SK-N-SH (cell line): Measurements from ENCODE around the gene RNF217. TPM values are rescaled to one million over a fixed set of nuclear protein-coding genes. Genes with fewer than 3 reads are reported as not detected.
"Not testable (repeated sequence)": the region's sequence is repeated elsewhere in the genome, so short reads cannot be mapped to it uniquely, and the experiment has no call there.

Experiments used
- CTCF ChIA-PET: fragments of 300-600, 350-600 bp; formaldehyde crosslinking; extraction: SDS; loops from one replicate; lab custom pipeline; 2021; lab: Yijun Ruan, JAX
- POLR2A ChIA-PET: fragments of 350-600 bp; sonication (Branson Sonifier 250); formaldehyde crosslinking; extraction: SDS; loops from one replicate; lab custom pipeline; 2020; ENCODE audit warnings: antibody characterized with exemption, inconsistent platforms; lab: Yijun Ruan, JAX
- DNase-seq: peaks from one replicate; pipeline ENCODE4 v3.0.0; 2012
- H2AFZ ChIP-seq: fragments of 200-600 bp; sonication (generic); 2 replicates; pipeline ENCODE4 v1.8.1; 2016; ENCODE audit warnings: antibody characterized with exemption, mild to moderate bottlenecking, low read depth
- H3F3A ChIP-seq: fragments of 200-600 bp; sonication (generic); replicated peaks from 2 replicates; pipeline ENCODE3; 2016; ENCODE audit warnings: antibody characterized with exemption, mild to moderate bottlenecking; ENCODE audit not compliant: insufficient read depth
- H3K27ac ChIP-seq, 2 experiments: fragments of 200-500 bp in 1 of 2; fragments of 200-600 bp in 1 of 2; sonication (Bioruptor generic) in 1 of 2; sonication (generic), shearing (Covaris generic) in 1 of 2; 2 replicates each; pipeline versions ENCODE4 v1.5.1 to v1.6.1; 2014 to 2016; ENCODE audit warnings: low read depth in 2 of 2, inconsistent platforms in 1 of 2, low read length in 1 of 2, mild to moderate bottlenecking in 1 of 2, mixed read lengths in 1 of 2
- H3K27me3 ChIP-seq: fragments of 200-600 bp; sonication (generic), shearing (Covaris generic); 2 replicates; pipeline ENCODE4 v1.6.1; 2016; ENCODE audit warnings: mixed run types; ENCODE audit not compliant: insufficient read depth
- H3K36me3 ChIP-seq, 2 experiments: fragments of 200-500 bp in 1 of 2; fragments of 200-600 bp in 1 of 2; sonication (Bioruptor generic) in 1 of 2; sonication (generic) in 1 of 2; replicated peaks in 1 of 2; 2 replicates each; pipeline versions ENCODE3 to v1.5.1; 2014 to 2016; ENCODE audit warnings: low read length in 1 of 2, mild to moderate bottlenecking in 1 of 2; ENCODE audit not compliant: insufficient read depth in 2 of 2, control insufficient read depth in 1 of 2
- H3K4me1 ChIP-seq, 2 experiments: fragments of 200-500 bp in 1 of 2; fragments of 200-600 bp in 1 of 2; sonication (Bioruptor generic) in 1 of 2; sonication (generic), shearing (Covaris generic) in 1 of 2; 2 replicates each; pipeline versions ENCODE4 v1.5.1 to v1.6.1; 2014 to 2016; ENCODE audit warnings: low read depth in 1 of 2, low read length in 1 of 2, mixed run types in 1 of 2; ENCODE audit not compliant: insufficient read depth in 2 of 2, control insufficient read depth in 1 of 2
- H3K4me2 ChIP-seq: fragments of 200-600 bp; sonication (generic), shearing (Covaris generic); 2 replicates; pipeline ENCODE4 v1.6.1; 2017; ENCODE audit warnings: mixed run types
- H3K4me3 ChIP-seq, 2 experiments: fragments of 200-500 bp in 1 of 2; fragments of 200-600 bp in 1 of 2; sonication (Bioruptor generic) in 1 of 2; sonication (generic), shearing (Covaris generic) in 1 of 2; 2 replicates each; pipeline versions ENCODE4 v1.5.1 to v1.8.1; 2014 to 2016; ENCODE audit warnings: low read depth in 2 of 2, inconsistent platforms in 1 of 2, low read length in 1 of 2, mild to moderate bottlenecking in 1 of 2, mixed read lengths in 1 of 2, moderate library complexity in 1 of 2
- H3K79me2 ChIP-seq: fragments of 200-600 bp; sonication (generic); 2 replicates; pipeline ENCODE4 v1.8.1; 2017; ENCODE audit warnings: mild to moderate bottlenecking; ENCODE audit not compliant: insufficient read depth
- H3K9ac ChIP-seq: fragments of 200-600 bp; sonication (generic); 2 replicates; pipeline ENCODE4 v1.6.1; 2017; ENCODE audit warnings: mixed run types
- H3K9me2 ChIP-seq: fragments of 200-600 bp; sonication (generic); 2 replicates; pipeline ENCODE4 v1.6.1; 2017; ENCODE audit warnings: mixed run types
- H3K9me3 ChIP-seq: fragments of 200-600 bp; sonication (generic); 2 replicates; pipeline ENCODE4 v1.6.1; 2017; ENCODE audit warnings: mixed run types, mild to moderate bottlenecking, moderate library complexity
- H4K20me1 ChIP-seq: fragments of 200-600 bp; sonication (generic); 2 replicates; pipeline ENCODE4 v1.6.1; 2017; ENCODE audit warnings: mild to moderate bottlenecking, mixed run types; ENCODE audit not compliant: insufficient read depth
- CTCF ChIP-seq: fragments of 200-600 bp; sonication (generic); IDR thresholded peaks from 2 replicates; pipeline ENCODE4 v1.6.1; 2017; ENCODE audit warnings: antibody characterized with exemption, mild to moderate bottlenecking, moderate library complexity
- EP300 ChIP-seq, 2 experiments: IDR thresholded peaks; 2 replicates each; pipeline versions ENCODE4 v1.4.0 to v1.6.1; 2012; ENCODE audit warnings: borderline replicate concordance in 1 of 2, low read depth in 1 of 2, low read length in 1 of 2
- FOSL2 ChIP-seq: IDR thresholded peaks from 2 replicates; pipeline ENCODE4 v1.4.0; 2012; ENCODE audit warnings: low read depth, mild to moderate bottlenecking, moderate library complexity, borderline replicate concordance
- FOXJ3 ChIP-seq: sonication (generic); formaldehyde crosslinking; IDR thresholded peaks from 2 replicates; pipeline ENCODE4 v1.5.1; 2020; ENCODE audit warnings: mild to moderate bottlenecking, missing genetic modification reagents
- JUND ChIP-seq: IDR thresholded peaks from 2 replicates; pipeline ENCODE4 v1.4.0; 2012
- MEF2A ChIP-seq: IDR thresholded peaks from 2 replicates; pipeline ENCODE4 v1.4.0; 2012; ENCODE audit warnings: low read depth, borderline replicate concordance
- POLR2AphosphoS5 ChIP-seq: IDR thresholded peaks from 2 replicates; pipeline ENCODE4 v1.6.1; 2012; ENCODE audit warnings: low read depth, low read length
- TCF12 ChIP-seq: IDR thresholded peaks from 2 replicates; pipeline ENCODE4 v1.4.0; 2012
- YY1 ChIP-seq: IDR thresholded peaks from 2 replicates; pipeline ENCODE4 v1.4.0; 2012; ENCODE audit warnings: low read depth, mild to moderate bottlenecking
- WGBS: methylation state at CpG from one replicate; pipeline ENCODE4 v1.1.6; 2017; ENCODE audit warnings: low lambda C conversion rate; 5-methylcytosine and 5-hydroxymethylcytosine counted together
- polyA plus RNA-seq, 3 experiments: library from polyadenylated mRNA; depleted of rRNA; stranded (reverse); fragments of >200 nt; gene quantifications; 2 replicates each; pipeline ENCODE4 v1.2.3, GENCODE V29; 2012

The RNF217 gene
- polyA plus RNA-seq, 1 of the 3 experiments (the other 2 are of a cell fraction) = 0.28 TPM

GRCh38 chr6:125075073-125075472 is 112.8 kb downstream of the RNF217 start:
- DNase-seq, H4K20me1 ChIP-seq, H3K79me2 ChIP-seq, H3F3A ChIP-seq, POLR2A ChIA-PET, H3K9me2 ChIP-seq, H3K27ac ChIP-seq, H3K4me1 ChIP-seq, H3K9ac ChIP-seq, H3K36me3 ChIP-seq, H3K4me3 ChIP-seq, H3K9me3 ChIP-seq, H3K4me2 ChIP-seq, H2AFZ ChIP-seq, H3K27me3 ChIP-seq: not testable (repeated sequence)
- CTCF ChIA-PET = interaction anchor here (1.4 kb wide), 1 partner anchor 14 kb away, joined by 5 read pairs; no protein-coding TSS in a partner anchor
- WGBS = 33% methylated on average over 2 of the region's 2 CpGs

GRCh38 chr6:125075741-125076481 is 113.7 kb downstream of the RNF217 start:
- Histone ChIP-seq H3K9ac (no peak overlapping the region), H3K4me3 (no peak overlapping the region), H3K27ac (no peak overlapping the region), H3K36me3 (no peaks in the 10 kb centered on the region), H2AFZ (no peak overlapping the region), H3K9me3 (no peaks in the 10 kb centered on the region), H3K9me2 (no peaks in the 10 kb centered on the region), H3K4me1 (no peaks in the 10 kb centered on the region)
- ChIA-PET CTCF (interaction anchor here (1.4 kb wide), 1 partner anchor 13 kb away, joined by 5 read pairs; no protein-coding TSS in a partner anchor), POLR2A (no interaction called here)
- 38% methylated on average over 4 of the region's 4 CpGs for WGBS
- DNase-seq = no peak
- no peak for TF ChIP-seq FOSL2
- TF ChIP-seq, all 33 proteins: peak for 0
- Histone ChIP-seq H3K79me2 (no peaks in the 10 kb centered on the region), H3K4me2 (no peak overlapping the region), H3F3A (no peaks in the 10 kb centered on the region), H4K20me1 (no peaks in the 10 kb centered on the region), H3K27me3 (no peaks in the 10 kb centered on the region)

DNA sequence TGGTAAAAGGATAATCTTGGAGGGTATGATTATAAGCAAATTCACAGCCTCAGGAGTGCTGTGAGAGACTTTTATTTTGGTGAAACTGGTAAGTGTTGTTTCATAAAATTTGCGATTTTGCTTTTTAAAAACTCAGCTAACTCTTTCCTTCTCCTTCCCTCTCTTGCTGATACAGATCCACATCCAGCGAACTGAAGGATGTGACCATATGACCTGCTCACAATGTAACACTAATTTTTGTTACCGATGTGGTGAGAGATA is 114.2 kb downstream of the RNF217 start:
- Histone ChIP-seq H3K4me3 (no peak overlapping the region), H3F3A (no peaks in the 10 kb centered on the region), H3K4me2 (no peak overlapping the region), H3K9me3 (no peaks in the 10 kb centered on the region), H4K20me1 (no peaks in the 10 kb centered on the region), H3K9me2 (no peaks in the 10 kb centered on the region), H3K79me2 (no peaks in the 10 kb centered on the region), H3K9ac (no peak overlapping the region), H3K36me3 (no peaks in the 10 kb centered on the region), H3K27ac (no peak overlapping the region), H3K27me3 (no peaks in the 10 kb centered on the region), H3K4me1 (no peaks in the 10 kb centered on the region), H2AFZ (no peak overlapping the region)
- no peak for DNase-seq
- ChIA-PET POLR2A (no interaction called here), CTCF (interaction anchor here (1.0 kb wide), 1 partner anchor 38 kb away, joined by 3 read pairs; no protein-coding TSS in a partner anchor)
- WGBS = 20% methylated on average over 3 of the region's 3 CpGs
- TF ChIP-seq JUND (no peak), TCF12 (no peak), FOXJ3 (CRISPR knock-in tag) (no peak), MEF2A (no peak), EP300 (IDR thresholded peaks at IDR 0.05; ENCODE audit: borderline replicate concordance in 1 of 2, low read depth in 1 of 2, low read length in 1 of 2) (no peak), YY1 (no peak), CTCF (no peak), POLR2AphosphoS5 (no peak)
